Liver (tissue), 9 donors: ENCODE data around the gene TECR. TPM values are rescaled to one million over a fixed set of nuclear protein-coding genes. Genes with fewer than 3 reads are reported as not detected.

ENCODE experiments used
- DNase-seq: peaks from one replicate; pipeline ENCODE4 v3.0.0-alpha.2; 2017; ENCODE audit warnings: low spot score
- H3K27ac ChIP-seq, 2 donors: one replicate each; pipeline ENCODE4 v1.7.0; 2013; ENCODE audit warnings: inconsistent platforms in 2 of 2, low read length in 2 of 2, control low read depth in 1 of 2, low read depth in 1 of 2, mild to moderate bottlenecking in 1 of 2
- H3K27me3 ChIP-seq, 4 donors: one replicate each; pipeline versions ENCODE4 v1.6.1 to v1.7.0; 2013; ENCODE audit warnings: low read length in 3 of 4, inconsistent platforms in 1 of 4, mild to moderate bottlenecking in 1 of 4, moderate library complexity in 1 of 4; ENCODE audit not compliant: control insufficient read depth in 4 of 4, insufficient read depth in 4 of 4
- H3K36me3 ChIP-seq, 4 donors: one replicate each; pipeline versions ENCODE4 v1.6.1 to v1.7.0; 2013; ENCODE audit warnings: low read length in 3 of 4, mild to moderate bottlenecking in 3 of 4, low read depth in 1 of 4, moderate library complexity in 1 of 4; ENCODE audit not compliant: control insufficient read depth in 4 of 4, insufficient read depth in 3 of 4
- H3K4me1 ChIP-seq, 4 donors: one replicate each; pipeline versions ENCODE4 v1.6.1 to v1.7.0; 2013; ENCODE audit warnings: low read length in 3 of 4, mild to moderate bottlenecking in 3 of 4, moderate library complexity in 1 of 4; ENCODE audit not compliant: control insufficient read depth in 4 of 4, insufficient read depth in 4 of 4
- H3K4me3 ChIP-seq, 3 donors: one replicate each; pipeline versions ENCODE4 v1.6.1 to v1.7.0; 2013; ENCODE audit warnings: low read length in 3 of 3, control low read depth in 1 of 3, low read depth in 1 of 3, mild to moderate bottlenecking in 1 of 3
- H3K9ac ChIP-seq, 2 donors: one replicate each; pipeline ENCODE4 v1.7.0; 2013; ENCODE audit warnings: low read length in 2 of 2, mild to moderate bottlenecking in 2 of 2, moderate library complexity in 2 of 2, control low read depth in 1 of 2, low read depth in 1 of 2
- H3K9me3 ChIP-seq, 4 donors: one replicate each; pipeline versions ENCODE4 v1.6.1 to v1.7.0; 2013; ENCODE audit warnings: low read length in 3 of 4; ENCODE audit not compliant: control insufficient read depth in 4 of 4
- ATF3 ChIP-seq: IDR thresholded peaks from 2 replicates; pipeline ENCODE4 v1.6.1; 2016; ENCODE audit warnings: antibody characterized with exemption
- EGR1 ChIP-seq, 2 donors: IDR thresholded peaks; 2 replicates each; pipeline ENCODE4 v1.6.1; 2016 to 2018; ENCODE audit warnings: antibody characterized with exemption in 2 of 2, low read depth in 2 of 2
- FOXA1 ChIP-seq: IDR thresholded peaks from 2 replicates; pipeline ENCODE4 v1.6.1; 2016; ENCODE audit warnings: antibody characterized with exemption
- FOXA2 ChIP-seq: IDR thresholded peaks from 2 replicates; pipeline ENCODE4 v1.6.1; 2016; ENCODE audit warnings: antibody characterized with exemption
- GABPA ChIP-seq, 2 donors: IDR thresholded peaks in 1 of 2; conservative IDR thresholded peaks in 1 of 2; 2 replicates each; pipeline ENCODE4 v1.6.1; 2016; ENCODE audit warnings: antibody characterized with exemption in 2 of 2, mild to moderate bottlenecking in 1 of 2, moderate library complexity in 1 of 2
- HNF4A ChIP-seq, 2 donors: conservative IDR thresholded peaks; 2 replicates each; pipeline ENCODE4 v1.6.1; 2016; ENCODE audit warnings: antibody characterized with exemption in 2 of 2, mild to moderate bottlenecking in 2 of 2
- HNF4G ChIP-seq: IDR thresholded peaks from 2 replicates; pipeline ENCODE4 v1.6.1; 2016; ENCODE audit warnings: antibody characterized with exemption
- JUND ChIP-seq, 2 donors: IDR thresholded peaks; 2 replicates each; pipeline ENCODE4 v1.6.1; 2016; ENCODE audit warnings: antibody characterized with exemption in 2 of 2
- NR2F2 ChIP-seq: IDR thresholded peaks from 2 replicates; pipeline ENCODE4 v1.6.1; 2016; ENCODE audit warnings: antibody characterized with exemption
- RAD21 ChIP-seq, 2 donors: IDR thresholded peaks; 2 replicates each; pipeline ENCODE4 v1.6.1; 2016; ENCODE audit warnings: antibody characterized with exemption in 2 of 2, mild to moderate bottlenecking in 2 of 2
- RXRA ChIP-seq, 2 donors: IDR thresholded peaks; 2 replicates each; pipeline ENCODE4 v1.6.1; 2017 to 2018; ENCODE audit warnings: antibody characterized with exemption in 2 of 2, mild to moderate bottlenecking in 1 of 2
- SP1 ChIP-seq: IDR thresholded peaks from 2 replicates; pipeline ENCODE4 v1.6.1; 2018; ENCODE audit warnings: antibody characterized with exemption, mild to moderate bottlenecking
- TAF1 ChIP-seq: conservative IDR thresholded peaks from 2 replicates; pipeline ENCODE4 v1.6.1; 2016; ENCODE audit warnings: antibody characterized with exemption, mild to moderate bottlenecking
- YY1 ChIP-seq: IDR thresholded peaks from 2 replicates; pipeline ENCODE4 v1.6.1; 2016; ENCODE audit warnings: antibody characterized with exemption, mild to moderate bottlenecking
- ZBTB33 ChIP-seq: IDR thresholded peaks from 2 replicates; pipeline ENCODE4 v1.6.1; 2016; ENCODE audit warnings: antibody characterized with exemption
- WGBS: extraction: QIAGEN DNeasy Blood & Tissue Kit; methylation state at CpG from one replicate; pipeline ENCODE4 v1.1.7; 2013; 5-methylcytosine and 5-hydroxymethylcytosine counted together
- polyA plus RNA-seq, 2 donors: library from polyadenylated mRNA; stranded (reverse) in 1 of 2; unstranded in 1 of 2; fragments of 200-250 nt in 1 of 2; fragments of >200 nt in 1 of 2; fragmentation: Nextera tagmentation in 1 of 2; extraction: Ambion mirVana in 1 of 2; gene quantifications; one replicate each; pipeline versions ENCODE4 v1.2.1 to v1.2.3, GENCODE V29; 2013 to 2015
- total RNA-seq, 2 donors: library from RNA; depleted of rRNA; stranded (reverse); fragments of >200 nt; gene quantifications; one replicate each; pipeline ENCODE4 v1.2.3, GENCODE V29; 2014
- TF ChIP-seq, protein P1 (sequence below): fragments of 150-350 bp; IDR thresholded peaks from 2 replicates; pipeline ENCODE4 v1.5.1; 2017; ENCODE audit warnings: improper control_type of control experiment, low read depth, low read length; ENCODE audit not compliant: missing input control
- donor health status: healthy.
- donor health status: healthy.
- donor health status: healthy.
- donor health status: healthy.
- donor health status: healthy.

TECR gene
- total and polyA plus RNA-seq, 4 donors, result 26.4 to 157 (median 60.8) TPM

- no peak for TF ChIP-seq RAD21 (IDR thresholded peaks at IDR 0.05)
- TF ChIP-seq ZBTB33, result no peak
- TF ChIP-seq, protein P1, sequence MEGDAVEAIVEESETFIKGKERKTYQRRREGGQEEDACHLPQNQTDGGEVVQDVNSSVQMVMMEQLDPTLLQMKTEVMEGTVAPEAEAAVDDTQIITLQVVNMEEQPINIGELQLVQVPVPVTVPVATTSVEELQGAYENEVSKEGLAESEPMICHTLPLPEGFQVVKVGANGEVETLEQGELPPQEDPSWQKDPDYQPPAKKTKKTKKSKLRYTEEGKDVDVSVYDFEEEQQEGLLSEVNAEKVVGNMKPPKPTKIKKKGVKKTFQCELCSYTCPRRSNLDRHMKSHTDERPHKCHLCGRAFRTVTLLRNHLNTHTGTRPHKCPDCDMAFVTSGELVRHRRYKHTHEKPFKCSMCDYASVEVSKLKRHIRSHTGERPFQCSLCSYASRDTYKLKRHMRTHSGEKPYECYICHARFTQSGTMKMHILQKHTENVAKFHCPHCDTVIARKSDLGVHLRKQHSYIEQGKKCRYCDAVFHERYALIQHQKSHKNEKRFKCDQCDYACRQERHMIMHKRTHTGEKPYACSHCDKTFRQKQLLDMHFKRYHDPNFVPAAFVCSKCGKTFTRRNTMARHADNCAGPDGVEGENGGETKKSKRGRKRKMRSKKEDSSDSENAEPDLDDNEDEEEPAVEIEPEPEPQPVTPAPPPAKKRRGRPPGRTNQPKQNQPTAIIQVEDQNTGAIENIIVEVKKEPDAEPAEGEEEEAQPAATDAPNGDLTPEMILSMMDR, result no peak
- Histone ChIP-seq H3K36me3 (peaks cover 0 to 11% (median 3%) of the 10 kb centered on the region in 4 donors), H3K27ac (peak overlapping the region in 1 of 2 donors; percentile 20), H3K4me3 (no peak overlapping the region), H3K9ac (no peak overlapping the region), H3K27me3 (no peaks in the 10 kb centered on the region), H3K9me3 (no peaks in the 10 kb centered on the region), H3K4me1 (peaks cover 0 to 24% (median 17%) of the 10 kb centered on the region in 4 donors)
- no peak for DNase-seq
- 93% methylated on average over 23 of the region's 23 CpGs for WGBS
Observed at GRCh38 chr19:14562660-14563589, 33.5 kb downstream of the TECR start.

DNA sequence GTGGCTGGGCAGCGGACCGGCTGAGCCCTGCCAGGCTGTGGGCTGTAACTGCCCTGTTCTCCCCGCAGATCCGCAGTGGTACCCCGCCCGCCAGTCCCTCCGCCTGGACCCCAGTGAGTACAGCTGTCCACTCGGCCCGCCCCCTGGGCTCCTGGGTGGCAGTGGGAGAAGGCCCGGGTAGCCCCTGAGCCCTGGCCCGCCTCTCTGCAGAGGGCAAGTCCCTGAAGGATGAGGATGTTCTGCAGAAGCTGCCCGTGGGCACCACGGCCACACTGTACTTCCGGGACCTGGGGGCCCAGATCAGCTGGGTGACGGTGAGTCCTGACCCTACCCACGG lies 34.2 kb downstream of the TECR start:
- 97% methylated on average over 16 of the region's 16 CpGs for WGBS

DNA sequence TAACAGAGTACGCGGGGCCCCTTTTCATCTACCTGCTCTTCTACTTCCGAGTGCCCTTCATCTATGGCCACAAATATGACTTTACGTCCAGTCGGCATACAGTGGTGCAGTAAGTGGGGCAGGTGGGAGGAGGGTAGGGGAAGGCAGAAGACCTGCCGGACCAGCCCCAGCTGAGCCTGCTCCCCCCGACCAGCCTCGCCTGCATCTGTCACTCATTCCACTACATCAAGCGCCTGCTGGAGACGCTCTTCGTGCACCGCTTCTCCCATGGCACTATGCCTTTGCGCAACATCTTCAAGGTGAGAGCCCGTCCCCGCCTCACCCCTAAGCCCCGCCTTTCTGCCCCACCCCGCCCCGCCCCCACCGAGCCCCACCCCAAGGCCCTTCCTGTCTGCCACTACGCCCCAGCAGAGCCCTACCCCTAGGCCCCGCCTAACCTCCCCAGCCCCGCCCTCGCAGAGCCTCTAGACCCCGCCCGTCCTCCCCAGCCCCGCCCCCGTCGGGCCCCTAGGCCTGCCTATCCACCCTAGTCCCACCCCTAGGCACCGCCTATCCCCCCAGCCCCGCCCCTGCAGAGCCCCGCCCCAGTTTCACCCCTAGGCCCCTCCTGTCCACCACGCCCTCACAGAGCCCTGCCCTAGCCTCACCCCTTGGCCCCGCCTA lies 34.7 kb downstream of the TECR start:
- 81% methylated on average over 33 of the region's 33 CpGs for WGBS
- Histone ChIP-seq H3K36me3 (peaks cover 0 to 11% (median 1%) of the 10 kb centered on the region in 4 donors), H3K9ac (no peak overlapping the region), H3K4me1 (peaks cover 0 to 24% (median 17%) of the 10 kb centered on the region in 4 donors), H3K27me3 (no peaks in the 10 kb centered on the region), H3K27ac (no peak overlapping the region), H3K9me3 (no peaks in the 10 kb centered on the region), H3K4me3 (no peak overlapping the region)
- peak; percentile 57 for DNase-seq
- TF ChIP-seq FOXA2 (no peak), GABPA (IDR thresholded peaks at IDR 0.05 in 1 of 2, conservative IDR thresholded peaks at IDR 0.05 in 1 of 2) (no peak), HNF4A (conservative IDR thresholded peaks at IDR 0.05) (no peak), RAD21 (IDR thresholded peaks at IDR 0.05) (no peak), YY1 (no peak), ATF3 (no peak), SP1 (no peak), JUND (IDR thresholded peaks at IDR 0.05) (no peak), HNF4G (no peak), NR2F2 (no peak), EGR1 (IDR thresholded peaks at IDR 0.05; ENCODE audit: low read depth in 2 of 2) (no peak), ZBTB33 (no peak), TAF1 (no peak), RXRA (IDR thresholded peaks at IDR 0.05) (no peak), FOXA1 (no peak)
- TF ChIP-seq, protein P1, result no peak

More for the DNA sequence above, 34.2 kb downstream of the TECR start:
- Histone ChIP-seq H3K4me1 (peaks cover 0 to 24% (median 17%) of the 10 kb centered on the region in 4 donors), H3K9me3 (no peaks in the 10 kb centered on the region), H3K27me3 (no peaks in the 10 kb centered on the region), H3K9ac (no peak overlapping the region), H3K4me3 (no peak overlapping the region), H3K36me3 (peaks cover 0 to 11% (median 3%) of the 10 kb centered on the region in 4 donors), H3K27ac (no peak overlapping the region)
- TF ChIP-seq RXRA (IDR thresholded peaks at IDR 0.05), result no peak
- DNase-seq, result no peak
